Stimulated activated CD8-positive, alpha-beta memory T cell treated with anti-CD3 and anti-CD28 coated beads, Interleukin-15, amount 100 ng/mL, for 4 hours (primary cell): ENCODE data around the gene HIVEP3.

Experiments
- DNase-seq, 2 donors: peaks; one replicate each; pipeline ENCODE4 v3.0.0-alpha.2; 2020; ENCODE audit warnings: low read depth in 2 of 2

HIVEP3 gene

GRCh38 chr1:41894101-41894807, 24.5 kb downstream of the HIVEP3 start:
- DNase-seq = no peak

- DNase-seq = no peak
Observed at GRCh38 chr1:41892301-41892781, 26.4 kb downstream of the HIVEP3 start.

GRCh38 chr1:41891199-41891896, 27.4 kb downstream of the HIVEP3 start:
- DNase-seq = peak; percentile 29 to 30

GRCh38 chr1:41890825-41891198, 27.9 kb downstream of the HIVEP3 start:
- DNase-seq = no peak

- DNase-seq = no peak
Observed at GRCh38 chr1:41889506-41890414, 29.0 kb downstream of the HIVEP3 start.

- DNase-seq = no peak
Observed at GRCh38 chr1:41888756-41889155, 30.0 kb downstream of the HIVEP3 start.

GRCh38 chr1:41887365-41887764, 31.4 kb downstream of the HIVEP3 start:
- DNase-seq = no peak

GRCh38 chr1:41884256-41885230, 34.2 kb downstream of the HIVEP3 start:
- DNase-seq = no peak

- DNase-seq = no peak
Observed at GRCh38 chr1:41883507-41883906, 35.2 kb downstream of the HIVEP3 start.

- no peak for DNase-seq
Observed at GRCh38 chr1:41882486-41882885, 36.2 kb downstream of the HIVEP3 start.

GRCh38 chr1:41882068-41882477, 36.6 kb downstream of the HIVEP3 start:
- DNase-seq = no peak

- DNase-seq = no peak
Observed at GRCh38 chr1:41880950-41881885, 37.5 kb downstream of the HIVEP3 start.

GRCh38 chr1:41880261-41880660, 38.5 kb downstream of the HIVEP3 start:
- no peak for DNase-seq

GRCh38 chr1:41879617-41880016, 39.1 kb downstream of the HIVEP3 start:
- no peak for DNase-seq

- no peak for DNase-seq
Observed at GRCh38 chr1:41878911-41879310, 39.8 kb downstream of the HIVEP3 start.

GRCh38 chr1:41878495-41878894, 40.2 kb downstream of the HIVEP3 start:
- no peak for DNase-seq

- DNase-seq = no peak
Observed at GRCh38 chr1:41876576-41877445, 41.9 kb downstream of the HIVEP3 start.

- DNase-seq = no peak
Observed at GRCh38 chr1:41875487-41875886, 43.2 kb downstream of the HIVEP3 start.

GRCh38 chr1:41874903-41875411, 43.8 kb downstream of the HIVEP3 start:
- DNase-seq = no peak
